ENCODE data around the gene ISG20. TPM values are rescaled to one million over a fixed set of nuclear protein-coding genes. Genes with fewer than 3 reads are reported as not detected.

Gene ISG20
- polyA plus RNA-seq, 1 donor, result 4.9 TPM

- no peak overlapping the region for H3K27ac ChIP-seq (ENCODE audit: low read length)
- peaks cover 15% of the 10 kb centered on the region for H3K4me1 ChIP-seq (ENCODE audit: control insufficient read depth, insufficient read depth, low read length)
- DNase-seq, result no peak
- H3K9me3 ChIP-seq (ENCODE audit: control insufficient read depth, low read depth, low read length), result peaks cover 5% of the 10 kb centered on the region
- no peaks in the 10 kb centered on the region for H3K36me3 ChIP-seq (ENCODE audit: control insufficient read depth, insufficient read depth, low read length)
- H3K4me3 ChIP-seq (ENCODE audit: low read length), result no peak overlapping the region
- peaks cover 50% of the 10 kb centered on the region for H3K27me3 ChIP-seq (ENCODE audit: control insufficient read depth, insufficient read depth, low read length)
- WGBS (ENCODE audit: insufficient coverage, low lambda C conversion rate), result no CpG with 5 or more reads among the region's 4 CpGs
These were observed 30.1 kb upstream of the ISG20 start for GRCh38 chr15:88608607-88609181.

DNA sequence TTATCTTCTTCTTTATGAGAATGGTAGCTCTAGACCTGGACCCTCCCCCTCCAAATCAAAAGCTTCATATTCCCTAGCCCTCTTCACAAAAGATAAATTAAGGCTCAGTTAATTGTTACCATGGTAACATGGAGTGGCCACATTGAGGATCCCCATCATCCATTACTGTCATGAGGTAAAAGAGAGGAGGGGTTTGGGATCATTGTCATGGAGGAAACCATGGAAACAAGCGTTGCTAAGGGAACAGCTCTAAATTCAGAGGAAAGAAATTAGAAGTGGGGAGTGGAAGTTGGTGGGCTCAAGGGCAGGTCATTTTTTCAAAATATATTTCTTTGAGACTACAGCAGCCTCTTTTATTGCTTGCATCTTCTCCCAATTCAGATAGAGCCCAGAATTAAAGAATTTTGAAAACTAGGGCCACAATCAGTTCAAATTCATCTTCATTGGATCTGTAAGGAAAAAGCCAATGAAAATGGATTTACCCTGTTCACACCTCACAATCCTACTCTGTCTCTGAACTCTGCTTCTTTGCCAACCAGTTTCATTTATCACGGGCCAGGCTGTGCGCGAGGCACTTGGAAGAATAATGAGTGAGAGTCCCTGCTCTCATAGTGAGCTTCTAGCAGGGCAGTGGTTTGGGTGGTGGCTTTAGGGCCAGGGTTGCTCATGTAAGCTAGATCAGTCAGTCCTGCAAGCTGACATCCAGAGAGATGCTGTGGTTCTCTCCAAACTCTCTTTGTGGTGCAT, 29.3 kb upstream of the ISG20 start:
- DNase-seq, result no peak
- Histone ChIP-seq H3K27ac (ENCODE audit: low read length) (no peak overlapping the region), H3K4me3 (ENCODE audit: low read length) (no peak overlapping the region), H3K36me3 (ENCODE audit: control insufficient read depth, insufficient read depth, low read length) (no peaks in the 10 kb centered on the region), H3K9me3 (ENCODE audit: control insufficient read depth, low read depth, low read length) (peaks cover 5% of the 10 kb centered on the region), H3K27me3 (ENCODE audit: control insufficient read depth, insufficient read depth, low read length) (peaks cover 42% of the 10 kb centered on the region), H3K4me1 (ENCODE audit: control insufficient read depth, insufficient read depth, low read length) (peaks cover 15% of the 10 kb centered on the region)
- no CpG with 5 or more reads among the region's 4 CpGs for WGBS (ENCODE audit: insufficient coverage, low lambda C conversion rate)

DNA sequence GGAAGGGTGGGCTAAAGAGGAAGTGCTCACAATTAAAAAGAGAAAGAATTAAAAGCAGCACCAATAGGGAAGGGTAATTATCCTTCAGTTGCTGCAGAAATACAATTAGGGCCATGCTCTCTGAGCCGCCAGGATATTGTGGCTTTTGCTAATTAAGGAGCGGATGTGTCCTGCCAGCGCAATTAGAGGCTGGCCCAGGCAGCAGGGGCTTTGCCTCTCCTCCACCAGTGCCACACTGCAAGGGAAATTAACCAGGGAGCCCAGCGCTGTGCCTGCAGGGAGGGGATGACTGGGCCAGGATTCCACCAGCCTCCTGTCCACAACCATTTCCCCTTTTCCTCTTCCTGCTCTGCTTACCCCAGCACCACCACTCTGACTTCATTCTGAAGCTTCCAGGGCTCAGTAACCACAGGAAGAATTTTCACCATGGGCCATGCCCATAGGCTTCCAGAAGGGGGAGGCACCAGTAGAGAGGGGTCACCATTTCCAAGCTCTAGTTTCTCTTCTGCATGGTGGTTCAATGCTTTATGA, 28.1 kb upstream of the ISG20 start:
- Histone ChIP-seq H3K4me3 (ENCODE audit: low read length) (no peak overlapping the region), H3K36me3 (ENCODE audit: control insufficient read depth, insufficient read depth, low read length) (no peaks in the 10 kb centered on the region), H3K9me3 (ENCODE audit: control insufficient read depth, low read depth, low read length) (peaks cover 4% of the 10 kb centered on the region), H3K27me3 (ENCODE audit: control insufficient read depth, insufficient read depth, low read length) (peaks cover 29% of the 10 kb centered on the region), H3K4me1 (ENCODE audit: control insufficient read depth, insufficient read depth, low read length) (peaks cover 21% of the 10 kb centered on the region), H3K27ac (ENCODE audit: low read length) (no peak overlapping the region)
- no peak for DNase-seq
- WGBS (ENCODE audit: insufficient coverage, low lambda C conversion rate), result no CpG with 5 or more reads among the region's 4 CpGs

GRCh38 chr15:88612186-88612796, 26.5 kb upstream of the ISG20 start:
- WGBS (ENCODE audit: insufficient coverage, low lambda C conversion rate), result no CpG with 5 or more reads among the region's 7 CpGs
- H3K36me3 ChIP-seq (ENCODE audit: control insufficient read depth, insufficient read depth, low read length), result no peaks in the 10 kb centered on the region

GRCh38 chr15:88613074-88613944, 25.5 kb upstream of the ISG20 start:
- H3K9me3 ChIP-seq (ENCODE audit: control insufficient read depth, low read depth, low read length), result peaks cover 4% of the 10 kb centered on the region
- DNase-seq, result no peak
- H3K4me1 ChIP-seq (ENCODE audit: control insufficient read depth, insufficient read depth, low read length), result peaks cover 22% of the 10 kb centered on the region
- no peaks in the 10 kb centered on the region for H3K36me3 ChIP-seq (ENCODE audit: control insufficient read depth, insufficient read depth, low read length)
- no CpG with 5 or more reads among the region's 7 CpGs for WGBS (ENCODE audit: insufficient coverage, low lambda C conversion rate)
- H3K4me3 ChIP-seq (ENCODE audit: low read length), result no peak overlapping the region
- H3K27me3 ChIP-seq (ENCODE audit: control insufficient read depth, insufficient read depth, low read length), result peaks cover 8% of the 10 kb centered on the region
- H3K27ac ChIP-seq (ENCODE audit: low read length), result no peak overlapping the region

More at GRCh38 chr15:88612186-88612796, 26.5 kb upstream of the ISG20 start:
- Histone ChIP-seq H3K27ac (ENCODE audit: low read length) (no peak overlapping the region), H3K4me1 (ENCODE audit: control insufficient read depth, insufficient read depth, low read length) (peaks cover 22% of the 10 kb centered on the region), H3K27me3 (ENCODE audit: control insufficient read depth, insufficient read depth, low read length) (peaks cover 14% of the 10 kb centered on the region), H3K9me3 (ENCODE audit: control insufficient read depth, low read depth, low read length) (peaks cover 4% of the 10 kb centered on the region), H3K4me3 (ENCODE audit: low read length) (no peak overlapping the region)
- DNase-seq, result no peak

DNA sequence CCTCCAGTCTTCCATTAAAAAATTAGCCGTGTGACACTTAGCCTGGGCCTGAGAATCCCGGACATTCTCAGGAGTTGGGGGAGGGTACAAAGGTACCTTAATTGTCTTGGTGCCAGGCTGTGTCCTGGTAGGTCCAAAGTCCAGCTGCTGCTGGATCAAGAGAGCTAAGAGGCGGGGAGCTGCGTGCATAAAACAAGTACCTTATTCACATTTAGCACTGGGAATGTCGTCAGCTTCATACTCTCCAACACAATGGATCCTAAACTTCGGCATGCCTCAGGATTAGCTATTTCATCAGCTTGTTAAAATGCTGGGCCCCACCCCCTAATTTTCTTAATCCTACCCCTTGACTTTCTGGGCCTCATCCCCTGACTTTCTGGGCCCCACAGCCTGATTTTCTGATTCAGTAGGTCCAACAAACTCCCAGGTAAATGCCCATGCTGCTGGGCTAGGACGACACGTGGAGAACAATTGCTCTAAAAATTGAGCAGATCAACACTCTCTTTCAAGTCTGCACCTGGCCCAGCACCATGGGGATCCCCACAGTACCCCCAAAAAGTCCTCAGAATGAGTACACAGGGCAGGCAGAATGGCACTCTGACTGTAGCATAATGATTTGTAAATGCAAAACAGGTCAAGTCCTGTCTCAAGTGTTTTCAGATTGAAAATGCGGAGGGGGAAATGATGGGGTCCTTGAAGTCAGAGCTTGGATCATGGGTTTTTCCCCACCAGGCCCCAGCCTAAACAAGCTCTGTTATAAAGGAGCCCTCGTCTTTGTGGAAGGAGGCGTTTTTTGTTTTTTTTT, 23.3 kb upstream of the ISG20 start:
- H3K36me3 ChIP-seq (ENCODE audit: control insufficient read depth, insufficient read depth, low read length), result no peaks in the 10 kb centered on the region
- no CpG with 5 or more reads among the region's 11 CpGs for WGBS (ENCODE audit: insufficient coverage, low lambda C conversion rate)
- H3K9me3 ChIP-seq (ENCODE audit: control insufficient read depth, low read depth, low read length), result peaks cover 4% of the 10 kb centered on the region
- peak overlapping the region; percentile 75 for H3K27ac ChIP-seq (ENCODE audit: low read length)
- H3K4me3 ChIP-seq (ENCODE audit: low read length), result no peak overlapping the region
- peak; percentile 69 to 88 for DNase-seq
- H3K4me1 ChIP-seq (ENCODE audit: control insufficient read depth, insufficient read depth, low read length), result peaks cover 22% of the 10 kb centered on the region
- peaks cover 2% of the 10 kb centered on the region for H3K27me3 ChIP-seq (ENCODE audit: control insufficient read depth, insufficient read depth, low read length)

GRCh38 chr15:88616240-88616639, 22.6 kb upstream of the ISG20 start:
- no peak for DNase-seq
- H3K9me3 ChIP-seq (ENCODE audit: control insufficient read depth, low read depth, low read length), result peaks cover 4% of the 10 kb centered on the region
- H3K4me1 ChIP-seq (ENCODE audit: control insufficient read depth, insufficient read depth, low read length), result peaks cover 22% of the 10 kb centered on the region
- H3K36me3 ChIP-seq (ENCODE audit: control insufficient read depth, insufficient read depth, low read length), result no peaks in the 10 kb centered on the region
- H3K27ac ChIP-seq (ENCODE audit: low read length), result peak overlapping the region; percentile 75
- no peak overlapping the region for H3K4me3 ChIP-seq (ENCODE audit: low read length)
- H3K27me3 ChIP-seq (ENCODE audit: control insufficient read depth, insufficient read depth, low read length), result no peaks in the 10 kb centered on the region
- WGBS (ENCODE audit: insufficient coverage, low lambda C conversion rate), result no CpG with 5 or more reads among the region's 4 CpGs

DNA sequence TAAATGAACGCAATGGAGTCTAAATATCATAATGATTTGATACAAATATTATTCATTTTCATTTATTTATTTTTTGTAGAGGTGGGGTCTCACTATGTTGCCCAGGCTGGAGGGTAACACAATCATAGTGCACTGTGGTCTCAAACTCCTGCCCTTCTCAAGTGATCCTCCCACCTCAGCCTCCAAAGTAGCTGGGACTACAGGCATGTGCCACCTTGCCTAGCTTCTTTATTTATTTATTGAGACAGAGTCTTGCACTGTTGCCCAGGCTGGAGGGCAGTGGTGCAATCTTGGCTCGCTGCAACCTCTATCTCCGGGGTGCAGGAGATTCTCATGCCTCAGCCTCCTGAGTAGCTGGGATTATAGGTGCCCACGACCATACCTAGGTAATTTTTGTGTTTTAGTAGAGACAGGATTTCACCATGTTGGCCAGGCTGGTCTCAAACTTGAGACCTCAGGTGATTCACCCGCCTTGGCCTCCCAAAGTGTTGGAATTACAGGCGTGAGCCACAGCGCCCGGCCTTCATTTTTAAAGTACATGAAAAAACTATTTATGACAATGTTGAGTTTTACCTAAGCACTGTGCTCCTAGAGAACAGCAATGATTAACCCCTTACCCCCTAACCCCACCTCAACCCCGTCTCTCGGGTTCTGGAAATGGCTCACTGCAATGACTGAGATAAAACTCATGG, 21.6 kb upstream of the ISG20 start:
- 100% methylated on average over 1 of the region's 10 CpGs for WGBS (ENCODE audit: insufficient coverage, low lambda C conversion rate)
- no peaks in the 10 kb centered on the region for H3K27me3 ChIP-seq (ENCODE audit: control insufficient read depth, insufficient read depth, low read length)
- DNase-seq, result no peak
- peaks cover 28% of the 10 kb centered on the region for H3K4me1 ChIP-seq (ENCODE audit: control insufficient read depth, insufficient read depth, low read length)
- H3K27ac ChIP-seq (ENCODE audit: low read length), result no peak overlapping the region
- no peaks in the 10 kb centered on the region for H3K36me3 ChIP-seq (ENCODE audit: control insufficient read depth, insufficient read depth, low read length)
- H3K9me3 ChIP-seq (ENCODE audit: control insufficient read depth, low read depth, low read length), result peaks cover 4% of the 10 kb centered on the region
- H3K4me3 ChIP-seq (ENCODE audit: low read length), result no peak overlapping the region

DNA sequence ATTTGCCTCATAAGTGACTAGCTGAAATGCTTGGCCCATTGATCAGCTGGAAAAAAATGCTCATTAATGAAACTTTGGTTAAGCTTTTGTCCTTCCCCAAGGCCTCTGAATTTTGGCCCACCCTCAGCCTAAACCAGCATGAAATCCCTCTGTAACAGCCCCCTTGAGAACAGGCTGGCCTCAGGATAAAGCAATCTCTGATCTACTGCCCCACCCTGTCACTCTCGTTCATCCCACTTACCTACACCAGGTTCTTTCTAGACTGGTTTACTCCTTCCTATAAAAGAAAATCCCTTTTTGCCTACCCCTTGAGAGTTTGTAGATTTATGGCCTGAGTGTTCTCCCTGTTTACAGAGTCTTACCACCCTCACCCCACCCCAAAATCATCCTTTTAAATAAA, 21.0 kb upstream of the ISG20 start:
- Histone ChIP-seq H3K9me3 (ENCODE audit: control insufficient read depth, low read depth, low read length) (peaks cover 4% of the 10 kb centered on the region), H3K4me1 (ENCODE audit: control insufficient read depth, insufficient read depth, low read length) (peaks cover 28% of the 10 kb centered on the region)
- WGBS (ENCODE audit: insufficient coverage, low lambda C conversion rate), result no CpG with 5 or more reads among the region's 1 CpG

More for the DNA sequence above, 21.0 kb upstream of the ISG20 start:
- Histone ChIP-seq H3K27me3 (ENCODE audit: control insufficient read depth, insufficient read depth, low read length) (no peaks in the 10 kb centered on the region), H3K4me3 (ENCODE audit: low read length) (no peak overlapping the region), H3K27ac (ENCODE audit: low read length) (no peak overlapping the region), H3K36me3 (ENCODE audit: control insufficient read depth, insufficient read depth, low read length) (no peaks in the 10 kb centered on the region)
- no peak for DNase-seq

Measured in large intestine (tissue), 3 donors.